H1 (cell line): ENCODE data around the gene DDX55. TPM values are rescaled to one million over a fixed set of nuclear protein-coding genes. Genes with fewer than 3 reads are reported as not detected.

Source experiments
- CTCF ChIA-PET: fragments of 300-600 bp; sonication (Branson Sonifier 250); formaldehyde crosslinking; loops from one replicate; lab custom pipeline; 2021; ENCODE audit not compliant: partially characterized antibody; lab: Charles Lee
- POLR2A ChIA-PET: fragments of 300-600 bp; sonication (Branson Sonifier 250); formaldehyde crosslinking; loops from one replicate; lab custom pipeline; 2021; ENCODE audit warnings: inconsistent platforms; ENCODE audit not compliant: partially characterized antibody; lab: Charles Lee
- DNase-seq, 2 experiments: peaks; one replicate each; pipeline versions ENCODE4 v3.0.0 to v3.0.0-alpha.2; 2010 to 2022; ENCODE audit warnings: low spot score in 2 of 2, low read depth in 1 of 2, mixed read lengths in 1 of 2
- FAIRE-seq: peaks from 2 replicates; lab custom pipeline; 2011; peaks lifted over from hg19 to GRCh38; lab: Jason Lieb, UNC
- H2AFZ ChIP-seq: 2 replicates; pipeline ENCODE4 v1.8.1; 2012; ENCODE audit warnings: low read length, inconsistent platforms
- H2AK5ac ChIP-seq: 2 replicates; pipeline ENCODE4 v1.6.1; 2013; ENCODE audit warnings: low read depth, low read length
- H2BK120ac ChIP-seq: replicated peaks from 2 replicates; pipeline ENCODE3; 2013; ENCODE audit warnings: low read depth, low read length, inconsistent platforms
- H2BK12ac ChIP-seq: 2 replicates; pipeline ENCODE4 v1.6.1; 2013; ENCODE audit warnings: low read depth, low read length
- H2BK15ac ChIP-seq: 2 replicates; pipeline ENCODE4 v1.6.1; 2013; ENCODE audit warnings: low read length
- H2BK20ac ChIP-seq: 2 replicates; pipeline ENCODE4 v1.6.1; 2013; ENCODE audit warnings: low read length
- H2BK5ac ChIP-seq: 2 replicates; pipeline ENCODE4 v1.6.1; 2013; ENCODE audit warnings: low read depth, low read length
- H3K14ac ChIP-seq: 2 replicates; pipeline ENCODE4 v1.6.1; 2013; ENCODE audit warnings: inconsistent platforms; ENCODE audit not compliant: insufficient read length
- H3K18ac ChIP-seq: 2 replicates; pipeline ENCODE4 v1.6.1; 2013; ENCODE audit warnings: low read length; ENCODE audit errors: extremely low read depth
- H3K23ac ChIP-seq: 2 replicates; pipeline ENCODE4 v1.6.1; 2013; ENCODE audit warnings: inconsistent platforms; ENCODE audit not compliant: insufficient read length
- H3K23me2 ChIP-seq: 2 replicates; pipeline ENCODE4 v1.6.1; 2013; ENCODE audit warnings: low read depth, low read length
- H3K27ac ChIP-seq: 2 replicates; pipeline ENCODE4 v1.6.1; 2011; ENCODE audit warnings: low read depth, low read length, inconsistent platforms
- H3K27me3 ChIP-seq, 4 experiments: replicated peaks in 1 of 4; 1 replicate in 1 of 4; 2 replicates in 3 of 4; pipeline versions ENCODE4 v1.6.1 to v1.8.1; 2011 to 2013; ENCODE audit warnings: low read length in 3 of 4, mild to moderate bottlenecking in 3 of 4, inconsistent platforms in 2 of 4, mixed read lengths in 2 of 4, moderate library complexity in 1 of 4; ENCODE audit not compliant: control insufficient read depth in 3 of 4, insufficient read depth in 3 of 4; ENCODE audit errors: extremely low read depth in 1 of 4
- H3K36me3 ChIP-seq, 4 experiments: 2 replicates each; pipeline versions ENCODE4 v1.6.1 to v1.8.1; 2011 to 2013; ENCODE audit warnings: mild to moderate bottlenecking in 4 of 4, low read length in 3 of 4, moderate library complexity in 2 of 4, control low read depth in 1 of 4, inconsistent platforms in 1 of 4; ENCODE audit not compliant: insufficient read depth in 4 of 4, control insufficient read depth in 2 of 4
- H3K4ac ChIP-seq: replicated peaks from 2 replicates; pipeline ENCODE3; 2013; ENCODE audit warnings: low read length, low read depth, mixed read lengths, inconsistent platforms; ENCODE audit not compliant: insufficient read length
- H3K4me1 ChIP-seq, 4 experiments: replicated peaks in 1 of 4; 1 replicate in 1 of 4; 2 replicates in 3 of 4; pipeline versions ENCODE4 v1.6.1 to v1.8.1; 2011 to 2013; ENCODE audit warnings: low read length in 3 of 4, inconsistent platforms in 2 of 4, mixed read lengths in 1 of 4; ENCODE audit not compliant: insufficient read depth in 4 of 4, control insufficient read depth in 3 of 4
- H3K4me2 ChIP-seq, 2 experiments: 2 replicates each; pipeline versions ENCODE4 v1.6.1 to v1.8.1; 2011 to 2013; ENCODE audit warnings: low read depth in 2 of 2, low read length in 2 of 2, control low read depth in 1 of 2, inconsistent platforms in 1 of 2, mild to moderate bottlenecking in 1 of 2; ENCODE audit not compliant: insufficient read depth in 1 of 2
- H3K4me3 ChIP-seq, 4 experiments: fragments of 200-600, 300-600 bp in 1 of 4; sonication (generic), shearing (Covaris generic), sonication (Bioruptor Twin) in 1 of 4; 2 replicates each; pipeline versions ENCODE4 v1.5.1 to v1.8.1; 2011 to 2016; ENCODE audit warnings: low read length in 4 of 4, low read depth in 3 of 4, control low read depth in 2 of 4, inconsistent platforms in 2 of 4, mild to moderate bottlenecking in 2 of 4, mixed read lengths in 1 of 4, moderate library complexity in 1 of 4; ENCODE audit not compliant: insufficient read depth in 2 of 4; ENCODE audit errors: extremely low read depth in 1 of 4
- H3K56ac ChIP-seq: replicated peaks from 2 replicates; pipeline ENCODE3; 2013; ENCODE audit warnings: low read depth, mild to moderate bottlenecking, mixed read lengths, low read length, inconsistent platforms; ENCODE audit not compliant: insufficient read length
- H3K79me1 ChIP-seq: 2 replicates; pipeline ENCODE4 v1.6.1; 2013; ENCODE audit warnings: low read depth, low read length, control low read depth
- H3K79me2 ChIP-seq, 2 experiments: 2 replicates each; pipeline versions ENCODE4 v1.6.1 to v1.8.1; 2012 to 2013; ENCODE audit warnings: low read length in 2 of 2, mild to moderate bottlenecking in 2 of 2, inconsistent platforms in 1 of 2; ENCODE audit not compliant: insufficient read depth in 2 of 2, control insufficient read depth in 1 of 2
- H3K9ac ChIP-seq, 4 experiments: replicated peaks in 1 of 4; 1 replicate in 1 of 4; 2 replicates in 3 of 4; pipeline versions ENCODE4 v1.6.1 to v1.8.1; 2011 to 2013; ENCODE audit warnings: low read depth in 3 of 4, low read length in 3 of 4, control low read depth in 2 of 4, mild to moderate bottlenecking in 2 of 4, moderate library complexity in 2 of 4, inconsistent platforms in 1 of 4; ENCODE audit errors: extremely low read depth in 1 of 4
- H3K9me3 ChIP-seq, 2 experiments: 2 replicates each; pipeline versions ENCODE4 v1.6.1 to v1.8.1; 2012 to 2013; ENCODE audit warnings: mild to moderate bottlenecking in 2 of 2, moderate library complexity in 2 of 2, control low read depth in 1 of 2, inconsistent platforms in 1 of 2, low read depth in 1 of 2, low read length in 1 of 2, mixed read lengths in 1 of 2; ENCODE audit not compliant: insufficient read depth in 2 of 2
- H4K20me1 ChIP-seq, 2 experiments: replicated peaks in 1 of 2; 2 replicates each; pipeline versions ENCODE3 to v1.8.1; 2011 to 2013; ENCODE audit warnings: inconsistent platforms in 2 of 2, low read length in 2 of 2, mild to moderate bottlenecking in 1 of 2; ENCODE audit not compliant: insufficient read depth in 2 of 2, control insufficient read depth in 1 of 2
- H4K5ac ChIP-seq: 2 replicates; pipeline ENCODE4 v1.6.1; 2013; ENCODE audit warnings: low read length, low read depth, mixed read lengths, inconsistent platforms; ENCODE audit not compliant: insufficient read length
- H4K8ac ChIP-seq: 2 replicates; pipeline ENCODE4 v1.8.0; 2013; ENCODE audit warnings: mild to moderate bottlenecking, moderate library complexity, low read length, inconsistent platforms; ENCODE audit not compliant: insufficient read depth; ENCODE audit errors: extremely low read depth
- H4K91ac ChIP-seq: replicated peaks from 2 replicates; pipeline ENCODE3; 2013; ENCODE audit warnings: low read length, mixed read lengths, inconsistent platforms; ENCODE audit not compliant: insufficient read length
- ASH2L ChIP-seq: fragments of 200-600, 300-600 bp; sonication (generic); IDR thresholded peaks from one replicate; pipeline ENCODE4 v1.7.1; 2017; ENCODE audit warnings: low read length
- CBX8 ChIP-seq: fragments of 300-800, 300-1000 bp; sonication (generic); IDR thresholded peaks from 2 replicates; pipeline ENCODE4 v1.7.1; 2016; ENCODE audit warnings: low read depth, low read length, borderline replicate concordance
- CHD1 ChIP-seq: IDR thresholded peaks from 2 replicates; pipeline ENCODE4 v1.6.1; 2012; ENCODE audit warnings: low read depth, low read length, improper control_type of control experiment
- HDAC2 ChIP-seq, 2 experiments: fragments of 300-600 bp in 1 of 2; sonication (generic) in 1 of 2; IDR thresholded peaks; 2 replicates each; pipeline ENCODE4 v1.6.1; 2011 to 2012; ENCODE audit warnings: low read depth in 2 of 2, low read length in 2 of 2, mild to moderate bottlenecking in 2 of 2, moderate library complexity in 2 of 2, borderline replicate concordance in 1 of 2, inconsistent platforms in 1 of 2
- KDM5A ChIP-seq: fragments of 200-600 bp; IDR thresholded peaks from 2 replicates; pipeline ENCODE4 v1.7.1; 2012; ENCODE audit warnings: mild to moderate bottlenecking, low read length, inconsistent platforms, mixed read lengths
- PHF8 ChIP-seq: fragments of 200-600 bp; sonication (generic); conservative IDR thresholded peaks from 2 replicates; pipeline ENCODE4 v1.7.1; 2012; ENCODE audit warnings: low read depth, mild to moderate bottlenecking, inconsistent platforms, low read length, moderate library complexity
- SP1 ChIP-seq: IDR thresholded peaks from 2 replicates; pipeline ENCODE4 v1.6.1; 2011; ENCODE audit warnings: low read depth, low read length
- TAF1 ChIP-seq: IDR thresholded peaks from 2 replicates; pipeline ENCODE4 v1.6.1; 2011; ENCODE audit warnings: mild to moderate bottlenecking, low read depth, low read length
- YY1 ChIP-seq: IDR thresholded peaks from 2 replicates; pipeline ENCODE4 v1.6.1; 2011; ENCODE audit warnings: low read depth, mild to moderate bottlenecking, low read length
- WGBS, 2 experiments: shearing (Covaris generic) in 1 of 2; methylation state at CpG; one replicate each; pipeline versions ENCODE4 v1.1.6 to v1.1.7; 2013 to 2015; ENCODE audit warnings: low lambda C conversion rate in 2 of 2, mixed read lengths in 2 of 2, inconsistent platforms in 1 of 2, low coverage in 1 of 2, missing lambda C conversion rate in 1 of 2; ENCODE audit not compliant: insufficient replicate concordance in 2 of 2, insufficient coverage in 1 of 2, insufficient read length in 1 of 2; ENCODE audit errors: extremely low coverage in 1 of 2, missing lambda C conversion rate in 1 of 2; 5-methylcytosine and 5-hydroxymethylcytosine counted together
- polyA plus RNA-seq, 7 experiments: library from polyadenylated mRNA; depleted of rRNA in 3 of 7; stranded (reverse) in 5 of 7; unstranded in 2 of 7; fragments of >200 nt in 5 of 7; fragments of 200-250 nt in 2 of 7; gene quantifications; 1 replicate in 5 of 7; 2 replicates in 1 of 7; 4 replicates in 1 of 7; pipeline versions ENCODE4 v1.2.1 to v1.2.3, GENCODE V29; 2011 to 2013; ENCODE audit warnings: missing spikeins in 2 of 7, mixed read lengths in 2 of 7
- total RNA-seq: library from RNA; stranded (reverse); fragmentation: NEBNext Ultra II Directional; extraction: Animal tissue kit (Norgen Biotek cat#: 25700); gene quantifications from 2 replicates; pipeline ENCODE4 v1.2.1, GENCODE V29; 2021

Gene DDX55
- total and polyA plus RNA-seq, 2 of the 8 experiments (the other 6 are each of a cell fraction or from before 2014, with no cell fraction given), result 25.8 to 37.7 TPM

- Histone ChIP-seq H3K4me2 (no peak overlapping the region), H3K56ac (no peak overlapping the region), H4K20me1 (no peaks in the 10 kb centered on the region), H2BK20ac (no peak overlapping the region), H2BK5ac (no peak overlapping the region), H4K8ac (no peak overlapping the region), H3K18ac (no peak overlapping the region), H3K9ac (no peak overlapping the region), H3K14ac (no peak overlapping the region), H4K5ac (no peak overlapping the region), H3K9me3 (no peaks in the 10 kb centered on the region), H3K36me3 (peaks cover 4 to 47% (median 8%) of the 10 kb centered on the region in 4 experiments; a peak in 7 of 8 replicates), H3K79me2 (no peaks in the 10 kb centered on the region), H3K27me3 (no peaks in the 10 kb centered on the region), H2AK5ac (no peak overlapping the region), H3K23ac (no peak overlapping the region), H3K79me1 (no peaks in the 10 kb centered on the region), H2BK12ac (no peak overlapping the region), H2AFZ (no peak overlapping the region), H2BK15ac (no peak overlapping the region), H3K23me2 (peaks cover 5% of the 10 kb centered on the region; the same call in 1 of the 2 replicates), H3K4me1 (no peaks in the 10 kb centered on the region), H4K91ac (no peak overlapping the region), H3K27ac (no peak overlapping the region), H3K4ac (no peak overlapping the region), H3K4me3 (no peak overlapping the region), H2BK120ac (no peak overlapping the region)
- TF ChIP-seq TAF1 (no peak), YY1 (no peak), CBX8 (no peak), HDAC2 (IDR thresholded peaks at IDR 0.05; ENCODE audit: borderline replicate concordance in 1 of 2, low read depth in 2 of 2, low read length in 2 of 2) (no peak), ASH2L (no peak), CHD1 (no peak), PHF8 (no peak), SP1 (no peak), KDM5A (no peak)
- no peak for FAIRE-seq
- WGBS, 2 experiments, result 96% methylated on average over 4 of the region's 4 CpGs; no CpG with 5 or more reads in 1 of the 2 experiments
- POLR2A ChIA-PET, result interaction anchor here (1.0 kb wide), 1 partner anchor 17 kb away, joined by 3 read pairs; no protein-coding TSS in a partner anchor
- CTCF ChIA-PET, result interaction anchor here (0.6 to 1.2 kb wide), 3 partner anchors 11 to 852 kb away, joined by 3 to 5 read pairs (median 4); no protein-coding TSS in a partner anchor
- no peak for DNase-seq
Observed at GRCh38 chr12:123656392-123656791, 54.5 kb downstream of the DDX55 start.
